SK-N-SH treated with all-trans-retinoic acid at 6 μM for 48 hours (cell line): ENCODE results near the gene TBX5.

ENCODE experiments used
- ATAC-seq: fragments of 200-7000 bp; cut with Tn5 transposase; 3 replicates; pipeline ENCODE4 v1.9.1; 2020; ENCODE audit warnings: mild to moderate bottlenecking, moderate library complexity
- ARNTL ChIP-seq: fragments of 450-650 bp; formaldehyde crosslinking; IDR thresholded peaks from 2 replicates; pipeline ENCODE4 v1.5.0; 2020; ENCODE audit warnings: low read depth, mild to moderate bottlenecking, moderate library complexity, borderline replicate concordance
- CSDC2 ChIP-seq: fragments of 250-450 bp; sonication (Bioruptor Pico); IDR thresholded peaks from 2 replicates; pipeline ENCODE4 v1.5.0; 2020; ENCODE audit warnings: mild to moderate bottlenecking, moderate library complexity
- CSRNP3 ChIP-seq: fragments of 250-450 bp; sonication (Bioruptor Pico); IDR thresholded peaks from 2 replicates; pipeline ENCODE4 v1.5.1; 2021; ENCODE audit warnings: mild to moderate bottlenecking, moderate library complexity
- ESRRG ChIP-seq: fragments of 250-450 bp; sonication (Bioruptor Pico); IDR thresholded peaks from 2 replicates; pipeline ENCODE4 v1.6.1; 2021; ENCODE audit warnings: mild to moderate bottlenecking
- GLIS3 ChIP-seq: fragments of 250-450 bp; sonication (Bioruptor Pico); IDR thresholded peaks from 2 replicates; pipeline ENCODE4 v1.5.0; 2020; ENCODE audit warnings: mild to moderate bottlenecking, moderate library complexity
- ISL1 ChIP-seq: fragments of 250-450 bp; sonication (Bioruptor Pico); IDR thresholded peaks from 2 replicates; pipeline ENCODE4 v2.1.2; 2022; ENCODE audit warnings: mild to moderate bottlenecking, moderate library complexity
- OSR1 ChIP-seq: fragments of 250-450 bp; sonication (Bioruptor Pico); IDR thresholded peaks from 2 replicates; pipeline ENCODE4 v1.8.0; 2022; ENCODE audit warnings: moderate library complexity, mild to moderate bottlenecking, inconsistent platforms
- RARB ChIP-seq: fragments of 250-450 bp; sonication (Bioruptor Pico); IDR thresholded peaks from 2 replicates; pipeline ENCODE4 v1.8.0; 2021; ENCODE audit warnings: mild to moderate bottlenecking, moderate library complexity
- SNAI2 ChIP-seq: fragments of 250-450 bp; sonication (Bioruptor Pico); IDR thresholded peaks from 2 replicates; pipeline ENCODE4 v1.5.0; 2020; ENCODE audit warnings: mild to moderate bottlenecking, moderate library complexity
- ZNF70 ChIP-seq: fragments of 450-650 bp; formaldehyde crosslinking; IDR thresholded peaks from 2 replicates; pipeline ENCODE4 v1.5.0; 2020; ENCODE audit warnings: mild to moderate bottlenecking, moderate library complexity
- ZNF8 ChIP-seq: fragments of 450-650 bp; formaldehyde crosslinking; IDR thresholded peaks from 2 replicates; pipeline ENCODE4 v1.5.0; 2020; ENCODE audit warnings: mild to moderate bottlenecking, moderate library complexity
- TF ChIP-seq, protein P1 (sequence below): fragments of 250-450 bp; sonication (Bioruptor Pico); IDR thresholded peaks from 2 replicates; pipeline ENCODE4 v1.5.1; 2020; ENCODE audit warnings: low read depth, mild to moderate bottlenecking, moderate library complexity
- TF ChIP-seq, protein P2 (sequence below): fragments of 250-450 bp; sonication (Bioruptor Pico); IDR thresholded peaks from 2 replicates; pipeline ENCODE4 v1.8.0; 2021; ENCODE audit warnings: low read depth, mild to moderate bottlenecking, moderate library complexity, borderline replicate concordance
- TF ChIP-seq, protein P3 (sequence below): fragments of 250-450 bp; sonication (Bioruptor Pico); IDR thresholded peaks from 2 replicates; pipeline ENCODE4 v1.8.0; 2020; ENCODE audit warnings: mild to moderate bottlenecking, moderate library complexity, borderline replicate concordance
- TF ChIP-seq, protein P4 (sequence below): fragments of 250-450 bp; sonication (Bioruptor Pico); IDR thresholded peaks from 2 replicates; pipeline ENCODE4 v1.5.0; 2020; ENCODE audit warnings: mild to moderate bottlenecking, moderate library complexity

TBX5 gene

DNA sequence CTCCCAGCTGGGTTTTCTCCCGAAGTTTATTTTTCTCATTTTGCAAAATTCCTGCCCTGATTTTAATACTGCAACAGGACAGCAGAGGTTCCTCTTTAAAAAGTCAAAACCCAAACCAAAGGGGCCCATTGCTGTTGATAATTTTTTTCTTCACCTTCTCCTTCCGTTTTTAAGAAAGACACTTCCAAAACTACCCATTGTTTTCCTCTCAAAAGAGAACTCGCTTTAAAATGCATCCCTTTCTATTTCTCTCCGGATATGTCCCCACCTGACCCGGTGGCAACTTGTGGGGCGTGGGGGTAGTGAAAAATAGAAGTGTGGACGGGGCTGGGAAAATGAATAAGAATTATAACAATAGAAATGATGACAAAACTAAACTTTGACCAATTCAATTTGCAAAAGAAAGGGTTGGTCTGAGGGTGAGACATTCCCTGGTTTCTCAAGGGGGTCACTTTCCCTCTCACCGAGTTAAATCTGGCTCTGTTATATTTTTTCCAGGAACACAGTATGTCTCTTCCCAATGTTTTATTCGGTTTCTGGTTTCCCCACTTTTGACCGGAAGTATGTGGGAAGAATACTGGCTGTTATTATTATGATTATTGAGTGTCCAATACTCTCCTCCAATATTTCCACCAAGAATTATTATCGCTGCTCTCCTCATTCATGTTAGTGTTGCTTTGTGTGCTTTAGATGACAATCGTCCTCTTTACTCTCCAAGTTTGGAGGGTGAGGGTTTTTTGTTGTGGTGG lies 4.1 kb upstream of the TBX5 start:
- ATAC-seq = no peak
- no peak for TF ChIP-seq ZNF8 (CRISPR knock-in tag)
- TF ChIP-seq GLIS3 = no peak
- TF ChIP-seq CSRNP3 = no peak
- TF ChIP-seq OSR1 = no peak
- TF ChIP-seq, protein P1, sequence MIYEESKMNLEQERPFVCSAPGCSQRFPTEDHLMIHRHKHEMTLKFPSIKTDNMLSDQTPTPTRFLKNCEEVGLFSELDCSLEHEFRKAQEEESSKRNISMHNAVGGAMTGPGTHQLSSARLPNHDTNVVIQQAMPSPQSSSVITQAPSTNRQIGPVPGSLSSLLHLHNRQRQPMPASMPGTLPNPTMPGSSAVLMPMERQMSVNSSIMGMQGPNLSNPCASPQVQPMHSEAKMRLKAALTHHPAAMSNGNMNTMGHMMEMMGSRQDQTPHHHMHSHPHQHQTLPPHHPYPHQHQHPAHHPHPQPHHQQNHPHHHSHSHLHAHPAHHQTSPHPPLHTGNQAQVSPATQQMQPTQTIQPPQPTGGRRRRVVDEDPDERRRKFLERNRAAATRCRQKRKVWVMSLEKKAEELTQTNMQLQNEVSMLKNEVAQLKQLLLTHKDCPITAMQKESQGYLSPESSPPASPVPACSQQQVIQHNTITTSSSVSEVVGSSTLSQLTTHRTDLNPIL (CRISPR knock-in tag) = no peak
- TF ChIP-seq, protein P2, sequence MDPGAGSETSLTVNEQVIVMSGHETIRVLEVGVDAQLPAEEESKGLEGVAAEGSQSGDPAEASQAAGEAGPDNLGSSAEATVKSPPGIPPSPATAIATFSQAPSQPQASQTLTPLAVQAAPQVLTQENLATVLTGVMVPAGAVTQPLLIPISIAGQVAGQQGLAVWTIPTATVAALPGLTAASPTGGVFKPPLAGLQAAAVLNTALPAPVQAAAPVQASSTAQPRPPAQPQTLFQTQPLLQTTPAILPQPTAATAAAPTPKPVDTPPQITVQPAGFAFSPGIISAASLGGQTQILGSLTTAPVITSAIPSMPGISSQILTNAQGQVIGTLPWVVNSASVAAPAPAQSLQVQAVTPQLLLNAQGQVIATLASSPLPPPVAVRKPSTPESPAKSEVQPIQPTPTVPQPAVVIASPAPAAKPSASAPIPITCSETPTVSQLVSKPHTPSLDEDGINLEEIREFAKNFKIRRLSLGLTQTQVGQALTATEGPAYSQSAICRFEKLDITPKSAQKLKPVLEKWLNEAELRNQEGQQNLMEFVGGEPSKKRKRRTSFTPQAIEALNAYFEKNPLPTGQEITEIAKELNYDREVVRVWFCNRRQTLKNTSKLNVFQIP (CRISPR knock-in tag) = no peak
- no peak for TF ChIP-seq ESRRG (CRISPR knock-in tag)
- no peak for TF ChIP-seq ISL1 (CRISPR knock-in tag)

GRCh38 chr12:114408886-114409851 lies 3.2 kb upstream of the TBX5 start:
- peak; percentile 57 for ATAC-seq
- no peak for TF ChIP-seq ARNTL (CRISPR knock-in tag)
- TF ChIP-seq CSDC2 (CRISPR knock-in tag) = no peak
- TF ChIP-seq RARB = no peak
- TF ChIP-seq CSRNP3 = no peak
- no peak for TF ChIP-seq SNAI2 (CRISPR knock-in tag)
- TF ChIP-seq ZNF70 (CRISPR knock-in tag) = no peak
- no peak for TF ChIP-seq GLIS3
- no peak for TF ChIP-seq ESRRG (CRISPR knock-in tag)
- TF ChIP-seq, protein P3, sequence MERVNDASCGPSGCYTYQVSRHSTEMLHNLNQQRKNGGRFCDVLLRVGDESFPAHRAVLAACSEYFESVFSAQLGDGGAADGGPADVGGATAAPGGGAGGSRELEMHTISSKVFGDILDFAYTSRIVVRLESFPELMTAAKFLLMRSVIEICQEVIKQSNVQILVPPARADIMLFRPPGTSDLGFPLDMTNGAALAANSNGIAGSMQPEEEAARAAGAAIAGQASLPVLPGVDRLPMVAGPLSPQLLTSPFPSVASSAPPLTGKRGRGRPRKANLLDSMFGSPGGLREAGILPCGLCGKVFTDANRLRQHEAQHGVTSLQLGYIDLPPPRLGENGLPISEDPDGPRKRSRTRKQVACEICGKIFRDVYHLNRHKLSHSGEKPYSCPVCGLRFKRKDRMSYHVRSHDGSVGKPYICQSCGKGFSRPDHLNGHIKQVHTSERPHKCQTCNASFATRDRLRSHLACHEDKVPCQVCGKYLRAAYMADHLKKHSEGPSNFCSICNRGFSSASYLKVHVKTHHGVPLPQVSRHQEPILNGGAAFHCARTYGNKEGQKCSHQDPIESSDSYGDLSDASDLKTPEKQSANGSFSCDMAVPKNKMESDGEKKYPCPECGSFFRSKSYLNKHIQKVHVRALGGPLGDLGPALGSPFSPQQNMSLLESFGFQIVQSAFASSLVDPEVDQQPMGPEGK = no peak
- TF ChIP-seq ZNF8 (CRISPR knock-in tag) = no peak
- TF ChIP-seq, protein P4, sequence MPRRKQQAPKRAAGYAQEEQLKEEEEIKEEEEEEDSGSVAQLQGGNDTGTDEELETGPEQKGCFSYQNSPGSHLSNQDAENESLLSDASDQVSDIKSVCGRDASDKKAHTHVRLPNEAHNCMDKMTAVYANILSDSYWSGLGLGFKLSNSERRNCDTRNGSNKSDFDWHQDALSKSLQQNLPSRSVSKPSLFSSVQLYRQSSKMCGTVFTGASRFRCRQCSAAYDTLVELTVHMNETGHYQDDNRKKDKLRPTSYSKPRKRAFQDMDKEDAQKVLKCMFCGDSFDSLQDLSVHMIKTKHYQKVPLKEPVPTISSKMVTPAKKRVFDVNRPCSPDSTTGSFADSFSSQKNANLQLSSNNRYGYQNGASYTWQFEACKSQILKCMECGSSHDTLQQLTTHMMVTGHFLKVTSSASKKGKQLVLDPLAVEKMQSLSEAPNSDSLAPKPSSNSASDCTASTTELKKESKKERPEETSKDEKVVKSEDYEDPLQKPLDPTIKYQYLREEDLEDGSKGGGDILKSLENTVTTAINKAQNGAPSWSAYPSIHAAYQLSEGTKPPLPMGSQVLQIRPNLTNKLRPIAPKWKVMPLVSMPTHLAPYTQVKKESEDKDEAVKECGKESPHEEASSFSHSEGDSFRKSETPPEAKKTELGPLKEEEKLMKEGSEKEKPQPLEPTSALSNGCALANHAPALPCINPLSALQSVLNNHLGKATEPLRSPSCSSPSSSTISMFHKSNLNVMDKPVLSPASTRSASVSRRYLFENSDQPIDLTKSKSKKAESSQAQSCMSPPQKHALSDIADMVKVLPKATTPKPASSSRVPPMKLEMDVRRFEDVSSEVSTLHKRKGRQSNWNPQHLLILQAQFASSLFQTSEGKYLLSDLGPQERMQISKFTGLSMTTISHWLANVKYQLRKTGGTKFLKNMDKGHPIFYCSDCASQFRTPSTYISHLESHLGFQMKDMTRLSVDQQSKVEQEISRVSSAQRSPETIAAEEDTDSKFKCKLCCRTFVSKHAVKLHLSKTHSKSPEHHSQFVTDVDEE = no peak
- TF ChIP-seq, protein P1 (CRISPR knock-in tag) = no peak
- TF ChIP-seq, all 23 proteins: peak for 0
